ENCODE results near the gene NAB2.

- no peak for TF ChIP-seq CTCF (IDR thresholded peaks at IDR 0.05)
- TF ChIP-seq EP300 (IDR thresholded peaks at IDR 0.05): no peak
- TF ChIP-seq POLR2AphosphoS5 (IDR thresholded peaks at IDR 0.05): no peak
Measured at GRCh38 chr12:57044468-57044867, 44.4 kb upstream of the NAB2 start.
